Sigmoid colon (tissue), 4 donors: ENCODE measurements around the gene TSPAN13.

Experiments
- EP300 ChIP-seq, 4 donors: sonication (generic); formaldehyde crosslinking; IDR thresholded peaks; one replicate each; pipeline ENCODE4 v1.6.1; 2017; ENCODE audit warnings: antibody characterized with exemption in 4 of 4
- POLR2A ChIP-seq, 2 donors: fragments of 450-650 bp; IDR thresholded peaks; one replicate each; pipeline ENCODE4 v1.6.1; 2016; ENCODE audit warnings: antibody characterized with exemption in 2 of 2, mild to moderate bottlenecking in 2 of 2, moderate library complexity in 2 of 2
- POLR2AphosphoS5 ChIP-seq, 4 donors: sonication (generic); formaldehyde crosslinking; IDR thresholded peaks; one replicate each; pipeline ENCODE4 v1.6.1; 2017; ENCODE audit warnings: antibody characterized with exemption in 4 of 4
- TF ChIP-seq, protein P1 (sequence below), 4 experiments: fragments of 450-650 bp in 3 of 4; fragments of 200-600 bp in 1 of 4; IDR thresholded peaks; one replicate each; pipeline ENCODE4 v1.5.1; 2016 to 2019; ENCODE audit warnings: antibody characterized with exemption in 4 of 4, mild to moderate bottlenecking in 3 of 4, moderate library complexity in 2 of 4

DNA sequence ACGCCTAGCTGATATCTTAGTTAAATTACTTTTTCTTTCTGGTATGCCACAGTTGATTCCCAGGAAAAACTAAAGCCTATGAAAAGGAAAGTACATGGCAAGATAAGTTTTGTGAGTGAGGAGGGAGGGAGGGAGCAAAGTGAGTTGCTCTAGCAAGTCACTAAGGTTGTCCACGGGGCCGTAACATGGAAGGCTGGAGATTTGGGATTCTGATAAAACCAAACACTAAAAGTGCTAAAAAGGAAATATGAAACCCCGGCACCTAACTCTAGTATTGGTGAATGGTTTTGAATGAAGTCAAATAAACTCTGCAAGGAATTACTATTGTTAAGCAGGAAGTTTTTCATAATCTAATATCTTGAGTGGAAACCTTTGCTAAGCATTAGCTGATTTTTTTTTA is 49.6 kb downstream of the TSPAN13 start:
- TF ChIP-seq, protein P1, sequence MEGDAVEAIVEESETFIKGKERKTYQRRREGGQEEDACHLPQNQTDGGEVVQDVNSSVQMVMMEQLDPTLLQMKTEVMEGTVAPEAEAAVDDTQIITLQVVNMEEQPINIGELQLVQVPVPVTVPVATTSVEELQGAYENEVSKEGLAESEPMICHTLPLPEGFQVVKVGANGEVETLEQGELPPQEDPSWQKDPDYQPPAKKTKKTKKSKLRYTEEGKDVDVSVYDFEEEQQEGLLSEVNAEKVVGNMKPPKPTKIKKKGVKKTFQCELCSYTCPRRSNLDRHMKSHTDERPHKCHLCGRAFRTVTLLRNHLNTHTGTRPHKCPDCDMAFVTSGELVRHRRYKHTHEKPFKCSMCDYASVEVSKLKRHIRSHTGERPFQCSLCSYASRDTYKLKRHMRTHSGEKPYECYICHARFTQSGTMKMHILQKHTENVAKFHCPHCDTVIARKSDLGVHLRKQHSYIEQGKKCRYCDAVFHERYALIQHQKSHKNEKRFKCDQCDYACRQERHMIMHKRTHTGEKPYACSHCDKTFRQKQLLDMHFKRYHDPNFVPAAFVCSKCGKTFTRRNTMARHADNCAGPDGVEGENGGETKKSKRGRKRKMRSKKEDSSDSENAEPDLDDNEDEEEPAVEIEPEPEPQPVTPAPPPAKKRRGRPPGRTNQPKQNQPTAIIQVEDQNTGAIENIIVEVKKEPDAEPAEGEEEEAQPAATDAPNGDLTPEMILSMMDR (IDR thresholded peaks at IDR 0.05): no peak
- no peak for TF ChIP-seq POLR2A (IDR thresholded peaks at IDR 0.05)
- TF ChIP-seq POLR2AphosphoS5 (IDR thresholded peaks at IDR 0.05): no peak
- no peak for TF ChIP-seq EP300 (IDR thresholded peaks at IDR 0.05)
